Muscle layer of duodenum (tissue), 2 donors: ENCODE measurements around the gene GOSR2.

Source experiments
- H3K27ac ChIP-seq: one replicate; pipeline ENCODE4 v1.7.0; 2013; ENCODE audit warnings: mild to moderate bottlenecking, low read length
- H3K27me3 ChIP-seq: one replicate; pipeline ENCODE4 v1.7.0; 2013; ENCODE audit warnings: low read depth, mild to moderate bottlenecking, control low read depth, low read length
- H3K36me3 ChIP-seq, 2 donors: one replicate each; pipeline ENCODE4 v1.7.0; 2013; ENCODE audit warnings: low read length in 2 of 2, control low read depth in 1 of 2, mild to moderate bottlenecking in 1 of 2; ENCODE audit not compliant: insufficient read depth in 2 of 2, control insufficient read depth in 1 of 2
- H3K4me1 ChIP-seq, 2 donors: one replicate each; pipeline ENCODE4 v1.7.0; 2013; ENCODE audit warnings: low read length in 2 of 2, mild to moderate bottlenecking in 2 of 2, control low read depth in 1 of 2, moderate library complexity in 1 of 2; ENCODE audit not compliant: insufficient read depth in 2 of 2, control insufficient read depth in 1 of 2
- H3K4me3 ChIP-seq, 2 donors: one replicate each; pipeline ENCODE4 v1.7.0; 2013; ENCODE audit warnings: low read length in 2 of 2, low read depth in 1 of 2, mild to moderate bottlenecking in 1 of 2
- H3K9me3 ChIP-seq, 2 donors: one replicate each; pipeline ENCODE4 v1.7.0; 2013; ENCODE audit warnings: low read length in 2 of 2, control low read depth in 1 of 2, mild to moderate bottlenecking in 1 of 2; ENCODE audit not compliant: control insufficient read depth in 1 of 2
- donor health status: healthy.

GOSR2 gene

GRCh38 chr17:46935658-46936266 is 12.8 kb downstream of the GOSR2 start:
- Histone ChIP-seq H3K4me1 (no peaks in the 10 kb centered on the region), H3K4me3 (no peak overlapping the region), H3K27me3 (no peaks in the 10 kb centered on the region), H3K36me3 (peaks cover 85 to 95% of the 10 kb centered on the region in 2 donors), H3K9me3 (no peaks in the 10 kb centered on the region), H3K27ac (peak overlapping the region; percentile 4)

DNA sequence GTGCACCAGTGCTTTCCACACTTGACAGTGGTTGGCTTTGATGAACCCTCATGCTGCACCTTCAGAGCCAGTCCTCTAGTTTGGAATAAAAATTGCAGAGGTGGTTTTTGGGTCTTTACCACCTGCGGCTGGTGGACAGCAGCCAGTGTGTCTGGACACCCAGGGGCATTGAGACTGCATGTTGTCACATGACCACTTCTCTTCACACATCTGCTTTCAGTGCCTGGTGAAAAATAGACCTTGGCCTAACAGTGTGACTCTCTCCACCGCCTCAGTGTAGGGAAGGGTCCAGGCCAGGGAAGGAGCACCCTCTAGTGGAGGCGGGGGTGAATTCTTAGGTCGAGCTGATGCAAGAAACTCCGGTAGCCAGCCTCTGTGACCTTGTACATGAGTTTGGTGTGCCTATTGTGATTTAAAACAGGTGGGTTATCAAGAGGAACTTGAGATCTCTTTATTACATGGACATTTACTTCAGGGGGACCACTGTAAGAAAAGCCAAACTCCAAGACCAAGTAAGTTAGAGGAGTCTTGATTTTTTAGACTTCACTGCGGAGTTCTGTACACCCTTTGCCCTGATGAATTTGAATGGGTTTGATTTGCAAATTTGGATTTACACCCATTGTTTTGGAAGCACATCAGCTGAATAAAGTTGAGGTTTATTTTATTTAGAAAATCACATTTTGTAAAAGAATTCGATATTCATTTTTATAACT is 17.9 kb downstream of the GOSR2 start:
- H3K4me1 ChIP-seq, result peaks cover 11 to 18% of the 10 kb centered on the region in 2 donors
- peaks cover 35 to 47% of the 10 kb centered on the region in 2 donors for H3K36me3 ChIP-seq
- H3K27me3 ChIP-seq, result no peaks in the 10 kb centered on the region
- no peak overlapping the region for H3K4me3 ChIP-seq
- no peaks in the 10 kb centered on the region for H3K9me3 ChIP-seq
- no peak overlapping the region for H3K27ac ChIP-seq

DNA sequence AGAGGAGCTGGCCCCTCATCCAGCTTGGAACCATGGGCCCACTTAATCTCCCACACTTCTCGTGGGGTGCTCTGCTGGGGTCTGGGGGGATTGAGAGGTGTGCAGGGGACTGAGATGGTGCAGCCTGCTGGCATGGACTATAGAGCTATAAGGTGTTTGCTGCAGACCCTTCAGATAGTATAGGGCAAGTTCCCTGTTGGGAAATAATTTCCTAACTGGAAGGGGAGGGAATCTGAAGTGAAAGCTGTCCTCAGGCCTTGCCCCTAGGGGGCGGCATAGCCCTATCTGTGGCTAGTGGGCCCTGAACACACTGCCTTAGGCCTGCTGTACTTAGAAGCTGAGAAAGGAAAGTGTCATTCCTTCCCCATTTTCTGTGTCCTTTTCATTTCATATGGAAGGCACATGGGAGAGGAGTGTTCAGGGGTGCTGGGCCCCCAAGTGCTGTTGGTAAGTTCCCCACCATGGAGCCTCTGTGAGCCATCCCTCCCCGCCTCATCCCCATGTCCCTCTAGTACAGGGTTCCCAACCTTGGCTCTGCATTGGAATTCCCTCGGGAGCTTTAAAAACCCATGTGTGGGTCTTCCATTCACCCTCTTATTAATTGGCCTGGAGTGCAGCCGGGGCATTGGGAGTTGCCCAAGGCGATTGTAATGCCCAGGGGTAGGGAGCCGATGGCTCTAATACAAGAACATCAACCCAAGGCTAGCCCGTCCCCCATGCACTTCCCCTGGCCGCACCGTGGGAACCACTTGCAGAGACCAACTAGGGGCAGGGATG is 19.7 kb downstream of the GOSR2 start:
- H3K27me3 ChIP-seq, result no peaks in the 10 kb centered on the region
- no peak overlapping the region for H3K4me3 ChIP-seq
- H3K36me3 ChIP-seq, result peaks cover 26 to 32% of the 10 kb centered on the region in 2 donors
- H3K4me1 ChIP-seq, result peaks cover 11 to 18% of the 10 kb centered on the region in 2 donors
- no peaks in the 10 kb centered on the region for H3K9me3 ChIP-seq
- no peak overlapping the region for H3K27ac ChIP-seq

- H3K36me3 ChIP-seq, result peaks cover 25 to 27% of the 10 kb centered on the region in 2 donors
- no peak overlapping the region for H3K4me3 ChIP-seq
- H3K4me1 ChIP-seq, result peaks cover 11 to 18% of the 10 kb centered on the region in 2 donors
Observed at GRCh38 chr17:46943218-46943500, 20.2 kb downstream of the GOSR2 start.

DNA sequence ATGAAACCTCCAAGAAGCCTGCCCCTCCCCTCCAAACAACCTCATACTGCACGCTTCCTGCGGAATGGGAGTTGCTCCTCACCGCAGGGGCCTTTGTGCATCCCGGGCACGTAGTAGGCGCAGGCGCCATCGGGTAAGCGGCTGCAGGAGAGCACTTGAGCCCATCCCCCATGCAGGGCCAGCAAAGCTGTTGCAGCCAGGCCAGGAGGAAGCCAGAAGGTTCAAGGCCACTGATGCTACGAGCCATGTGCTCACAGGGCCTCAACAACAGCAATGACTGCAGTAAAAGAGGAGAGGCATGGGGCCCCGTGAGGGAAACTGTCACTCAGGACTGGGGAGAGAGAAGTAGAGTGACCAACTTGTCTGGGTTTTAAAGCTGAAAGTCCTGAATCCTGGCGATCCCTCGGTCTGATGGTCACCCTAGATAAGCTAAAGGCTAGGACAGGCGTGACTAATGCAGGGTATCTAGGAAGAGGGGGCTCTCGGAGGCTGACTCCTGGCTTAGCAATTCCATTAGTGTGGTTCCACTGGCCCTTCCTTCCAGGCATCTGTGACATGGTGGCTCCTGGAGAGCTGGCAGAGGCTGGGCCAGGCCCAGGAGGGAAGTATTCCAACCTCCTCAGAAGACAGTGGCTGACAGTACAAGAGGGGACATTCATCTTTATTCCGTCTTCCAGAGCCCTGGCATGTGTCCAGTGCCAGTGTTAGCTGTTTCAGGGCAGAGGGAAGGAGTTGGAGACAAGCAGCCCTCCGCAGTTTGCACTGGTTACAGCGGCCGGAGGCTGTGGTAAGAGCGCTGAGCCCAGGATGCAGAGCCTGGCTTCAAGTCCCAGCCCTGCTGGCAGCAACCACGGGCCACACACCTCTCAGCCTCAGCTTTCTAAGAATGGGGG is 20.8 kb downstream of the GOSR2 start:
- no peak overlapping the region for H3K27ac ChIP-seq

More at GRCh38 chr17:46943218-46943500, 20.2 kb downstream of the GOSR2 start:
- Histone ChIP-seq H3K27me3 (no peaks in the 10 kb centered on the region), H3K27ac (no peak overlapping the region), H3K9me3 (no peaks in the 10 kb centered on the region)

DNA sequence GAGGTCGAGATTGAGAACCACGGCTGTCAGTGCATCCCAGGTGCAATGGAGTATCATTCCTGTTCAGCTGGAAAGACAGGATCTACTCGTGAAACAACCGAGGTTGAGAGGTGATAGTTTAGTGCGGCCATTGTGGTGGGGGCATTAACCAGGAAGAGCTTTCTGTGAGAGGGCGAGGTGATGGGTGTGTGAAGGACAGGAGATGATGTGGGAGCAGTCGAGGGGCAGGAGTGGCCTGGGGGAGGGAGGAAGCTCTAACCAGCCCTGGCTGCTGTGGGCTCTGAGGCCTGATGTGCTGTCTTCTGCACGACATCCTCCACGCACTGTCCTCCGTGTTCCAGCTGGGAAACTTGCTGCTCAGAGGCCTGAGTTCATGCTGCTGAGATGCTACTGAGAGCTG is 22.0 kb downstream of the GOSR2 start:
- Histone ChIP-seq H3K27ac (no peak overlapping the region), H3K36me3 (peaks cover 7 to 20% of the 10 kb centered on the region in 2 donors), H3K9me3 (no peaks in the 10 kb centered on the region), H3K4me1 (peaks cover 11 to 18% of the 10 kb centered on the region in 2 donors), H3K4me3 (no peak overlapping the region), H3K27me3 (no peaks in the 10 kb centered on the region)

More for the DNA sequence above, 20.8 kb downstream of the GOSR2 start:
- Histone ChIP-seq H3K4me3 (no peak overlapping the region), H3K4me1 (peaks cover 11 to 18% of the 10 kb centered on the region in 2 donors), H3K9me3 (no peaks in the 10 kb centered on the region), H3K36me3 (peaks cover 19 to 21% of the 10 kb centered on the region in 2 donors), H3K27me3 (no peaks in the 10 kb centered on the region)

DNA sequence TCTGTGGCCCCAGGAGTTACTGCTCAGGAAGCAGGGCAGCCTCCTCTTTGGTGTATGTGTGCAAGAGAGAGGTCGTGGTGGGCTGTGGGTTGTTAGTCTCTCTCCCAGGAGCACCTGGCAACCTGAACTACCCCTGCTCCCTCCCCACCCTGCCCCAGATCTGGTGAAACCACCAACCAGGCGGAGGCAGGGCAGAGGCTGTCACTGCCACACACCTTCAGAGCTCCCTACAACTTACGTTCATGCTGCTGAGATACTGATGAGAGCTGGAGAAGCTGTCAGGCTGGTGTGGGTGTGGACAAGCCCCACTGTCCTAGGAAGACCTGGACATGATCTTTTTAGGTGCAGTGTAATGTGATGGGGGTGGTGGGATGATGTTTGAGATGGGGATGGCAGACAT is 24.3 kb downstream of the GOSR2 start:
- no peaks in the 10 kb centered on the region for H3K27me3 ChIP-seq
- H3K9me3 ChIP-seq, result no peaks in the 10 kb centered on the region
- no peak overlapping the region for H3K4me3 ChIP-seq
- no peak overlapping the region for H3K27ac ChIP-seq
- H3K36me3 ChIP-seq, result peaks cover 0 to 11% of the 10 kb centered on the region in 2 donors
- H3K4me1 ChIP-seq, result peaks cover 11 to 18% of the 10 kb centered on the region in 2 donors

GRCh38 chr17:46948544-46948943 is 25.6 kb downstream of the GOSR2 start:
- no peak overlapping the region for H3K4me3 ChIP-seq
- H3K27ac ChIP-seq, result no peak overlapping the region
- peaks cover 0 to 11% of the 10 kb centered on the region in 2 donors for H3K36me3 ChIP-seq
- H3K9me3 ChIP-seq, result no peaks in the 10 kb centered on the region
- peaks cover 7 to 11% of the 10 kb centered on the region in 2 donors for H3K4me1 ChIP-seq
- no peaks in the 10 kb centered on the region for H3K27me3 ChIP-seq

DNA sequence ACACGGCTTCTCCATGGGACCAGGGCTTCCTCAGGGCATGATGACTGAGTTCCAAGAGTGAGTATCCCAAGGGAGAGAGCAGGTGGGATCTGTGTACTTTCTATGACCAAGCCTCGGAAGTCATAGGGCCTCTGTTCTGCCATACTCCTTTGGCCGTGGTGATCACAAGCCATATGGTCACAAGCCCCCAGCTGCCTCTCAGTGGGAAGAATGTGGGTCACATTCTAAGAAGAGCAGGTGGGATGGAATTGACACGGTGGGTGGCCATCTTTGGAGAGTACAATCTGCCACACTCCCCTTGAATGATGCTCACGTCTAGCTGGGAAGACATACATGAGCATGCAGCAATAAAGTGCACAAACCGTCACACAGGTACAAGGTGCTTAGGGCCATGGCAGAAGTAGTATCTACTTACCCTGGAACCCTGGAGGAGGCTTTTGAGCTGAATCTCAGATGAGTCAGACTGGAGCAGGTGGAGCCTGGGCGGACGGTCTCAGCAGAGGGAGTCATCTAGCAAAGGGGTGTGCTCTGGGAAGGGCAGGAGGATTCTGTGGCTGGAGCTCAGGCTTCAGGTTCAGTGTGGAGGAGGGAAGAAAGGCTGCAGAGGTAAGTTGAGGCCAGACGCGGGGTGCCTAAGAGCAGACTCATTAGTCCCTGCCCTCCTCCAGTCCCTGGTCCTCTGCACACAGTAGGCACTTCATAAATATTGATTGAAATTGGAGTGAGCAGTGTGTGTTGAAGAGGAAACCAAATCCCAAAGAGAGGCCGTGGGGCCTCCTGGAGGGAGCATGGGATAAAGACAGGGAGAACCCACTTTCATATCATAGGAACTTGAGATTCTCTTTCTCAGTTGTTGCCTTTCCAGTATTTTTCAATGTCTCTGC is 26.6 kb downstream of the GOSR2 start:
- no peaks in the 10 kb centered on the region for H3K9me3 ChIP-seq

DNA sequence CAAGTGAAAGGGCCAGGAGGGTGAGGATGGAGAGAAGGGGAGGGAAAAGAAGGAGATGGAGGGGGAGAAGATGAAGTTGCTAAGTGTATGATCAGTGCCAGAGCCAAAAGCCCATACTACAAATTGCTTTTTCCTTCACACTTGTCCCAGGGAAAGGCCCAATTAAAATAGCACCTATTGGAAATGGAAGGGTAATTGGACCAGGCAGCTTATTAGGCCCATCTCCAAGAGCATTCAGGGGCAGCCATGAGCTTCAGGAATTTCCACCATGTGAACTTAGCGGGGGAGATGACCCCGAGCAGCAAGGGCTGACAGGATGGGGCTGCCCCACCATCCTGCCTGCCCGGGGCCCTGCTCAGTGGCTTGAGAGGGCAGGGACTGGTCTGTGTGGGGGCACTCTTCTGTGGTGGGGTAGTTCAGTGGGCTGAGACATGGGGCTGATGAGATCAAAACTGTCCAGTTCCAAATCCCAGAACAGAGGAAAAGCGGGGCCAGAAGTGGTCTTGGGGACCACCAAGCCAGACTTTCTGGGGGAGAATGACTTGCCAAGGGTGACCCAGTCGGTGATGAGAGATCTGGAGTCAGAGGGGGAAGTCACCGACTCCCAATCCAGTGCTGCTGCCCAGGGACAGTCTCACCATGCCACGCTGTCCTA is 27.5 kb downstream of the GOSR2 start:
- H3K9me3 ChIP-seq, result no peaks in the 10 kb centered on the region
- H3K36me3 ChIP-seq, result peaks cover 0 to 11% of the 10 kb centered on the region in 2 donors
- H3K4me1 ChIP-seq, result no peaks in the 10 kb centered on the region
- no peak overlapping the region for H3K27ac ChIP-seq
- H3K4me3 ChIP-seq, result no peak overlapping the region
- H3K27me3 ChIP-seq, result no peaks in the 10 kb centered on the region

More for the DNA sequence above, 26.6 kb downstream of the GOSR2 start:
- peaks cover 0 to 11% of the 10 kb centered on the region in 2 donors for H3K36me3 ChIP-seq
- H3K4me3 ChIP-seq, result no peak overlapping the region
- no peaks in the 10 kb centered on the region for H3K27me3 ChIP-seq
- H3K27ac ChIP-seq, result no peak overlapping the region
- H3K4me1 ChIP-seq, result peaks cover 0 to under 1% of the 10 kb centered on the region in 2 donors
